HepG2 (cell line): ENCODE measurements around the gene INPP1. TPM values are rescaled to one million over a fixed set of nuclear protein-coding genes. Genes with fewer than 3 reads are reported as not detected.

ENCODE experiments used
- ASH2L ChIP-seq: fragments of 300-600, 200-600 bp; sonication (generic); IDR thresholded peaks from 2 replicates; pipeline ENCODE4 v1.7.0; 2017; ENCODE audit warnings: low read depth, mild to moderate bottlenecking, moderate library complexity, mixed read lengths, low read length; ENCODE audit not compliant: insufficient read length
- CENPX ChIP-seq: sonication (generic); formaldehyde crosslinking; IDR thresholded peaks from 2 replicates; pipeline ENCODE4 v1.9.0; 2021; ENCODE audit warnings: mild to moderate bottlenecking, missing genetic modification reagents, moderate library complexity
- CTCF ChIP-seq: sonication (generic); formaldehyde crosslinking; IDR thresholded peaks from 2 replicates; pipeline ENCODE4 v1.5.0; 2020; ENCODE audit warnings: mild to moderate bottlenecking, missing genetic modification reagents, moderate library complexity
- EEA1 ChIP-seq: sonication (generic); formaldehyde crosslinking; IDR thresholded peaks from 2 replicates; pipeline ENCODE4 v1.5.1; 2020; ENCODE audit warnings: mild to moderate bottlenecking, missing genetic modification reagents, borderline replicate concordance
- GATA4 ChIP-seq: sonication (generic); IDR thresholded peaks from 2 replicates; pipeline ENCODE4 v1.6.1; 2016; ENCODE audit warnings: antibody characterized with exemption, low read depth, borderline replicate concordance
- HOMEZ ChIP-seq: IDR thresholded peaks from 2 replicates; pipeline ENCODE4 v1.6.1; 2016; ENCODE audit warnings: low read depth
- IRF2 ChIP-seq: IDR thresholded peaks from 2 replicates; pipeline ENCODE4 v1.6.1; 2018; ENCODE audit warnings: missing genetic modification reagents, missing compliant biosample characterization
- MBNL3 ChIP-seq: fragments of 250-450 bp; sonication (Bioruptor Pico); conservative IDR thresholded peaks from 2 replicates; pipeline ENCODE4 v1.8.0; 2022; ENCODE audit warnings: mild to moderate bottlenecking, inconsistent platforms
- NCOR1 ChIP-seq: fragments of 200-600 bp; sonication (generic); IDR thresholded peaks from 2 replicates; pipeline ENCODE4 v1.7.0; 2017; ENCODE audit warnings: antibody characterized with exemption, low read length, borderline replicate concordance
- PRDM15 ChIP-seq: sonication (generic); formaldehyde crosslinking; IDR thresholded peaks from 2 replicates; pipeline ENCODE4 v1.4.0; 2020; ENCODE audit warnings: missing genetic modification reagents
- TBX2 ChIP-seq: sonication (generic); formaldehyde crosslinking; IDR thresholded peaks from 2 replicates; pipeline ENCODE4 v1.5.0; 2020; ENCODE audit warnings: missing genetic modification reagents, mild to moderate bottlenecking, borderline replicate concordance
- TEAD2 ChIP-seq: sonication (generic); formaldehyde crosslinking; IDR thresholded peaks from 2 replicates; pipeline ENCODE4 v1.9.0; 2021; ENCODE audit warnings: missing genetic modification reagents
- ZNF556 ChIP-seq: sonication (generic); formaldehyde crosslinking; IDR thresholded peaks from 2 replicates; pipeline ENCODE4 v1.4.0; 2020; ENCODE audit warnings: mild to moderate bottlenecking, missing genetic modification reagents, borderline replicate concordance
- ZNF674 ChIP-seq: sonication (generic); formaldehyde crosslinking; IDR thresholded peaks from 2 replicates; pipeline ENCODE4 v1.5.0; 2020; ENCODE audit warnings: low read depth, mild to moderate bottlenecking, missing genetic modification reagents
- ZNF709 ChIP-seq: sonication (generic); formaldehyde crosslinking; IDR thresholded peaks from 2 replicates; pipeline ENCODE4 v1.5.0; 2020; ENCODE audit warnings: mild to moderate bottlenecking, missing genetic modification reagents
- ZNF737 ChIP-seq: sonication (generic); formaldehyde crosslinking; IDR thresholded peaks from 2 replicates; pipeline ENCODE4 v1.5.0; 2020; ENCODE audit warnings: missing genetic modification reagents, mild to moderate bottlenecking, borderline replicate concordance
- ZNF841 ChIP-seq: sonication (generic); formaldehyde crosslinking; IDR thresholded peaks from 2 replicates; pipeline ENCODE4 v1.8.1; 2023; ENCODE audit warnings: missing genetic modification reagents, borderline replicate concordance
- polyA plus RNA-seq, 8 experiments: library from polyadenylated mRNA; depleted of rRNA in 3 of 8; stranded (reverse) in 7 of 8; unstranded in 1 of 8; fragments of >200 nt; fragmentation: Illumina TruSeq in 4 of 8; extraction: Trizol in 4 of 8; gene quantifications; 2 replicates each; pipeline versions ENCODE4 v1.2.1 to v1.2.3, GENCODE V29; 2011 to 2016; ENCODE audit warnings: low read depth in 4 of 8, missing spikeins in 1 of 8, mixed read lengths in 1 of 8; ENCODE audit not compliant: insufficient read depth in 1 of 8
- total RNA-seq, 5 experiments: library from RNA; depleted of rRNA; stranded (reverse); fragments of >200 nt; fragmentation: Illumina TruSeq; extraction: Trizol; gene quantifications; 2 replicates each; pipeline ENCODE4 v1.2.3, GENCODE V29; 2016; ENCODE audit warnings: low read depth in 1 of 5
- TF ChIP-seq, protein P1 (sequence below): sonication (generic); formaldehyde crosslinking; IDR thresholded peaks from 2 replicates; pipeline ENCODE4 v1.5.1; 2020; ENCODE audit warnings: mild to moderate bottlenecking, missing genetic modification reagents, moderate library complexity
- TF ChIP-seq, protein P2 (sequence below): sonication (generic); formaldehyde crosslinking; IDR thresholded peaks from 2 replicates; pipeline ENCODE4 v1.9.0; 2021; ENCODE audit warnings: missing genetic modification reagents, mild to moderate bottlenecking, borderline replicate concordance

Gene INPP1
- total and polyA plus RNA-seq, 2 of the 13 experiments (the other 11 are each of a cell fraction or from before 2014, with no cell fraction given), result 10.0 to 13.3 TPM

- TF ChIP-seq ZNF709 (CRISPR knock-in tag), result no peak
- no peak for TF ChIP-seq MBNL3 (CRISPR knock-in tag)
- TF ChIP-seq NCOR1, result peak; percentile 70
- no peak for TF ChIP-seq ZNF841 (CRISPR knock-in tag)
- no peak for TF ChIP-seq ZNF674
- TF ChIP-seq IRF2, result peak; percentile 94
- TF ChIP-seq PRDM15, result no peak
- TF ChIP-seq TBX2 (CRISPR knock-in tag), result peak; percentile 22; the same call in 1 of the 2 replicates
- TF ChIP-seq, protein P1, sequence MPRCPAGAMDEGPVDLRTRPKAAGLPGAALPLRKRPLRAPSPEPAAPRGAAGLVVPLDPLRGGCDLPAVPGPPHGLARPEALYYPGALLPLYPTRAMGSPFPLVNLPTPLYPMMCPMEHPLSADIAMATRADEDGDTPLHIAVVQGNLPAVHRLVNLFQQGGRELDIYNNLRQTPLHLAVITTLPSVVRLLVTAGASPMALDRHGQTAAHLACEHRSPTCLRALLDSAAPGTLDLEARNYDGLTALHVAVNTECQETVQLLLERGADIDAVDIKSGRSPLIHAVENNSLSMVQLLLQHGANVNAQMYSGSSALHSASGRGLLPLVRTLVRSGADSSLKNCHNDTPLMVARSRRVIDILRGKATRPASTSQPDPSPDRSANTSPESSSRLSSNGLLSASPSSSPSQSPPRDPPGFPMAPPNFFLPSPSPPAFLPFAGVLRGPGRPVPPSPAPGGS (CRISPR knock-in tag), result no peak
- no peak for TF ChIP-seq EEA1 (CRISPR knock-in tag)
- peak; percentile 98 for TF ChIP-seq HOMEZ
- no peak for TF ChIP-seq TEAD2
- peak; percentile 79 for TF ChIP-seq ASH2L
- TF ChIP-seq ZNF556 (CRISPR knock-in tag), result peak; percentile 59; the same call in 1 of the 2 replicates
- TF ChIP-seq, protein P2, sequence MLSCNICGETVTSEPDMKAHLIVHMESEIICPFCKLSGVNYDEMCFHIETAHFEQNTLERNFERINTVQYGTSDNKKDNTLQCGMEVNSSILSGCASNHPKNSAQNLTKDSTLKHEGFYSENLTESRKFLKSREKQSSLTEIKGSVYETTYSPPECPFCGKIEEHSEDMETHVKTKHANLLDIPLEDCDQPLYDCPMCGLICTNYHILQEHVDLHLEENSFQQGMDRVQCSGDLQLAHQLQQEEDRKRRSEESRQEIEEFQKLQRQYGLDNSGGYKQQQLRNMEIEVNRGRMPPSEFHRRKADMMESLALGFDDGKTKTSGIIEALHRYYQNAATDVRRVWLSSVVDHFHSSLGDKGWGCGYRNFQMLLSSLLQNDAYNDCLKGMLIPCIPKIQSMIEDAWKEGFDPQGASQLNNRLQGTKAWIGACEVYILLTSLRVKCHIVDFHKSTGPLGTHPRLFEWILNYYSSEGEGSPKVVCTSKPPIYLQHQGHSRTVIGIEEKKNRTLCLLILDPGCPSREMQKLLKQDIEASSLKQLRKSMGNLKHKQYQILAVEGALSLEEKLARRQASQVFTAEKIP (CRISPR knock-in tag), result no peak
- no peak for TF ChIP-seq CENPX
- peak; percentile 95 for TF ChIP-seq GATA4
- TF ChIP-seq CTCF (CRISPR knock-in tag), result 0 out of 2 replicates have a peak, but pooled peaks have one; percentile 25
- no peak for TF ChIP-seq ZNF737 (CRISPR knock-in tag)
Observed at GRCh38 chr2:190334479-190335224, 8.7 kb upstream of the INPP1 start (continued).
